ENCODE measurements around the gene ABL2.
A peak's percentile ranks its signal among the peaks of the same experiment; 100 is the strongest.
"Not testable (repeated sequence)": the region's sequence is repeated elsewhere in the genome, so short reads cannot be mapped to it uniquely, and the experiment has no call there.

ABL2 gene

GRCh38 chr1:179167955-179168354, 61.5 kb downstream of the ABL2 start:
- no peak for DNase-seq

- DNase-seq: no peak
Measured at GRCh38 chr1:179167418-179167777, 62.1 kb downstream of the ABL2 start.

GRCh38 chr1:179166663-179167417, 62.6 kb downstream of the ABL2 start:
- DNase-seq: peak; percentile 73

- DNase-seq: no peak
Measured at GRCh38 chr1:179164494-179164893, 65.0 kb downstream of the ABL2 start.

DNA sequence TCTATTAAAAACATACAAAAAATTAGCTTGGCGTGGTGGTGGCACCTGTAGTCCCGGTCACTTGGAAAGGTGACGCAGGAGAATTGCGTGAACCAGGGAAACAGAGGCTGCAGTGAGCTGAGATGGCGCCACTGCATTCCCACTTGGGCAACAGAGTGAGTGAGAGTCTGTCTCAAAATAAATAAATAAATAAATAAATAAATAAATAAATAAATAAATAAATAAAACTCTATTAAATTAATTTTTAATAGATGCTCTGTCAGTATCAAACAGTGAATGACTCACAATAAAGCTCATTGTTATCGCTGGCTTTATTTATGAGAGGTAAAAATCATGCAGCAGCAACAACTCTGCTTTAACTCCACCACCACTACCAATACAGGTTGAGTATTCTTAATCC, 72.8 kb downstream of the ABL2 start:
- no peak for DNase-seq

DNA sequence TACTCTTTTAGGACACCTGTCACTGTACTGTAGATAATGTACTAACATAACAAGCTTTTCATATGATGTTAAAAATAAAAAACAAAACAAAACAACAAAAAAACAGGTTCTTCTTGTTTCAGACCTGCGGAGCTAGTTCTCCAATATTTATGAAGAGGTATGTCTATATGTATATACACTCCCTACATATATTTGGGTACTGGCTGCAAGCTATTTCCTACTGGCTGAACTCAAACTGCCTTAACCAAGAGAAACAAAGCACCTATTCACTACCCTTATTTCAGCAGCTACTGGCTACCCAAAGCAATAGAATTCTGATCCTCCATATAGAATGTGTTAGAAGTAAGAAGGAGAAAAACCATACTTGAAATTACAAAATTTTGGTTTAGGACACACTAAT, 73.5 kb downstream of the ABL2 start:
- DNase-seq: no peak

DNA sequence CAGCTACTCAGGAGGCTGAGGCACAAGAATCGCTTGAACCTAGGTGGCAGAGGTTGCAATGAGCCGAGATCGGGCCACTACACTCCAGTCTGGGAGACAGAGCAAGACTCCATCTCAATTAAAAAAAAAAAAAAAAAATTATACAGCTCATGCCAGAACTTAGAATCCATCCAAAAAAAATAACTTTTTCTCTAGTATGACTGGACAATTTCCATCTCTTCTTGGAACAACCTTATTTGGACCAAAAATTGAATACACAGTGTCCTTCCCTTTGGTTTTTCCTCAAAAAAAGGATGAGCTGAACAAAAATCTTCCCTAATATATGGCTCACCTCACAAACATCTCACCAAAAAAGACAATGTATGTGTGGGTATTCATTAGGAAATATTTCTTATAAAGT, 73.9 kb downstream of the ABL2 start:
- no peak for DNase-seq

- no peak for DNase-seq
Measured at GRCh38 chr1:179154437-179154836, 75.0 kb downstream of the ABL2 start.

- DNase-seq: no peak
Measured at GRCh38 chr1:179153217-179153616, 76.3 kb downstream of the ABL2 start.

- no peak for DNase-seq
Measured at GRCh38 chr1:179151908-179152682, 77.4 kb downstream of the ABL2 start.

GRCh38 chr1:179146911-179147310, 82.6 kb downstream of the ABL2 start:
- DNase-seq: no peak

- DNase-seq: no peak
Measured at GRCh38 chr1:179146476-179146875, 83.0 kb downstream of the ABL2 start.

DNA sequence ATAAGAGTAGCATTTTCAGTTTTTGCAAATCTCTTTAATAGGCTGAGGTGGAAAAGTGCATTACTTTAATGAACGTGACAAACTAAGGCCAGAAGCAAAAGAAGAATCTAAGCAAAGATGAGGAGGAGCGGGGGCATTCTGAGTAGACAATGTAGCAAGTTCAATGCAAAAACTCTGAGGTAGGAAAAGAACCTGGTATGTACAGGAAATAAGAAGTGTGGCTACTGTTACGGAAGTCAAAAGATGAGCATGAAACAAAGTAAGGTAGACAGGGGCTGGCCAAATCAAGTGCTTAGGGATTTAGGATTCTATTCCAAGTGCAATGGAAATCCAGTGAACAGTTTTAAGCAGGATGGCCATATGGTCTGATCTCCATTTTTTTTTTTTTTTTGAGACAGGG, 84.0 kb downstream of the ABL2 start:
- no peak for DNase-seq

DNA sequence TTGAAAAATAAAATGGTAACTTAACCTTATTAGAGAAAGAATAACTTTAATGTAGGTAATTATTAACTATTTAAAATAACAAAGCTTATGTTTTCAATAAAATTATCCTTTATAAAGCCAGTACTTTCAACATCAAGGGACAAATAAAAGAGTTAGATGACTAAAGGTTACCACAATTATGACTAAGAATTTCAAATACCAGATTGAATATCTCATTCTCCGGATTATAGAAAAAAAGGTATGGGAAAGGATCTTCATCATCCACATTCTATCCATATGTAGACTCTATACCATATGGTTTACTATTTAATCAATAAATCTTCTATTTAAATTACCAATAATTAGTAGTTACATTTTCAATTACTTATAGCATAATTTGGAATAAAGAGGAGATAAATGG, 84.9 kb downstream of the ABL2 start:
- DNase-seq: no peak

DNA sequence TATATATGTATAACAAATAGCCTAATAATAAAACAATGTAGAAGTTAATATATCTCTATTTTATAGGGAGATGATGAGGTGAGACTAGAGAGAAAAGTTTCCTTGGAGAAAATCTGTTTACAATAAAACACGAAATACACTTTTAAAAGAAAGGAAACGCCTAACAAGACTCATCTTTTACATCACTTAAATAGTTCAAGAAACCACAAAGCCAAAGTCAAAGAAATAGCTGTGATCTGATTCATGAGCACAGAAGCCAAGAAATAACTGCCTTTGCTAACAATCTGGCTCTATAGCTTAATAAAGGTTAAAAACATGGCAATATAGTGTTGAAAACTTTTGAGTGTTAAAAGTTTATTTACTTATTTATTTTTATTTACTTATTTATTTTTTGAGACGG, 86.2 kb downstream of the ABL2 start:
- no peak for DNase-seq

GRCh38 chr1:179142889-179143299, 86.6 kb downstream of the ABL2 start:
- DNase-seq: no peak

- no peak for DNase-seq
Measured at GRCh38 chr1:179141592-179142251, 87.8 kb downstream of the ABL2 start.

GRCh38 chr1:179138755-179139154, 90.7 kb downstream of the ABL2 start:
- DNase-seq: not testable (repeated sequence)

- no peak for DNase-seq
Measured at GRCh38 chr1:179137617-179138255, 91.7 kb downstream of the ABL2 start.

- not testable (repeated sequence) for DNase-seq
Measured at GRCh38 chr1:179135707-179136106, 93.8 kb downstream of the ABL2 start.

- not testable (repeated sequence) for DNase-seq
Measured at GRCh38 chr1:179135168-179135567, 94.3 kb downstream of the ABL2 start.

- DNase-seq: no peak
Measured at GRCh38 chr1:179129702-179130473, 99.6 kb downstream of the ABL2 start.

GRCh38 chr1:179128520-179128919, 101.0 kb downstream of the ABL2 start:
- no peak for DNase-seq

Measured in NCI-H1048 (cell line).